ENCODE data around the gene TEX50. TPM values are rescaled to one million over a fixed set of nuclear protein-coding genes. Genes with fewer than 3 reads are reported as not detected.
"Not testable (repeated sequence)": the region's sequence is repeated elsewhere in the genome, so short reads cannot be mapped to it uniquely, and the experiment has no call there.

TEX50 gene
- polyA plus RNA-seq, 3 donors from 2014 or later: not detected

GRCh38 chr1:173682184-173682583 lies 47.0 kb downstream of the TEX50 start:
- Mint-ChIP-seq H3K27ac (no peak overlapping the region), H3K27me3 (ENCODE audit: low read depth in 3 of 3) (peaks cover 2 to 12% (median 6%) of the 10 kb centered on the region in 3 donors), H3K4me1 (no peaks in the 10 kb centered on the region), H3K9me3 (peaks cover 0 to 4% (median 0%) of the 10 kb centered on the region in 6 donors), H3K36me3 (peaks cover 0 to 4% (median 0%) of the 10 kb centered on the region in 3 donors), H3K4me3 (no peak overlapping the region)
- DNase-seq: no peak

DNA sequence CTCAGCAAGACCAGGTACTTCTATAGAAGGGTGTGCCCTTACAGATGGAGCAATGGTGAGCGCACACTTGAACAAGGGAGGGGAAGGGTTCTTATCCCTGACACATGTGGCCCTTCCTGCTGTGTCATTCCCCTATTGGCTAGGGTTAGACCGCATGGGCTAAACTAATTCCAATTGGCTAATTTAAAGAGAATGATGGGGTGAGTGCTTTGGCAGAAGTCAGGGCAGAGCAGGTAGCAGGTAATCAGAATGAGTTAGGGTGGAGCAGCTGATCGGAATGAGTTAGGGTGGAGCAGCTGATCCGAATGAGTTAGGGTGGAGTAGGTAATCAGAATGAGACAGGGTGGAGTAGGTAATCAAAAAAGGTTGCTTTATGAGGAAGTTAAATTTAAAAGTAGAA lies 48.7 kb downstream of the TEX50 start:
- H3K4me1 Mint-ChIP-seq, H3K27ac Mint-ChIP-seq, H3K9me3 Mint-ChIP-seq, H3K36me3 Mint-ChIP-seq, DNase-seq, H3K4me3 Mint-ChIP-seq: not testable (repeated sequence)
- peaks cover 2 to 14% (median 9%) of the 10 kb centered on the region in 3 donors for H3K27me3 Mint-ChIP-seq (ENCODE audit: low read depth in 3 of 3)

GRCh38 chr1:173685121-173685520 lies 50.0 kb downstream of the TEX50 start:
- H3K27me3 Mint-ChIP-seq (ENCODE audit: low read depth in 3 of 3): peaks cover 2 to 11% (median 6%) of the 10 kb centered on the region in 3 donors
- H3K36me3 Mint-ChIP-seq, DNase-seq, H3K27ac Mint-ChIP-seq, H3K4me1 Mint-ChIP-seq, H3K9me3 Mint-ChIP-seq, H3K4me3 Mint-ChIP-seq: not testable (repeated sequence)

Other genes starting within 250 kb of the TEX50 start
- gene PRDX6, start 158.0 kb upstream of the TEX50 start, polyA plus RNA-seq: 100 to 1,000 TPM; 104 to 138 (median 108) TPM
- not detected for gene SLC9C2, start 32.3 kb upstream of the TEX50 start, polyA plus RNA-seq
- not detected for gene ANKRD45, start 34.5 kb downstream of the TEX50 start, polyA plus RNA-seq
- gene KLHL20, start 79.6 kb downstream of the TEX50 start, polyA plus RNA-seq: 10 to 100 TPM; 13.2 to 19.3 (median 16.6) TPM
- 10 to 100 TPM in 1 of 3 donors, 1 to 10 TPM in 2; 4.6 to 10.4 (median 9.1) TPM for gene DARS2, start 189.3 kb downstream of the TEX50 start, polyA plus RNA-seq
- gene CENPL, start 189.5 kb downstream of the TEX50 start, polyA plus RNA-seq: 10 to 100 TPM in 1 of 3 donors, 1 to 10 TPM in 2; 7.1 to 10.5 (median 9.4) TPM
- gene GAS5, start 232.7 kb downstream of the TEX50 start, polyA plus RNA-seq: 100 to 1,000 TPM in 2 of 3 donors, 10 to 100 TPM in 1; 88.2 to 158 (median 153) TPM
- gene ZBTB37, start 233.0 kb downstream of the TEX50 start, polyA plus RNA-seq: 1 to 10 TPM; 2.9 to 4.3 (median 3.1) TPM